AG09309 (cell line): ENCODE results near the gene IL15RA.

ENCODE experiments used
- DNase-seq: peaks from one replicate; pipeline ENCODE4 v3.0.0-alpha.2; 2010; ENCODE audit warnings: low read depth
- H3K4me3 ChIP-seq: 2 replicates; pipeline ENCODE4 v1.5.1; 2011; ENCODE audit warnings: mild to moderate bottlenecking, low read depth, low read length, moderate library complexity; ENCODE audit not compliant: control insufficient read depth
- TF ChIP-seq, protein P1 (sequence below): IDR thresholded peaks from 2 replicates; pipeline ENCODE4 v1.5.1; 2011; ENCODE audit warnings: mild to moderate bottlenecking, low read depth, low read length, inconsistent platforms; ENCODE audit not compliant: insufficient read depth, control insufficient read depth; ENCODE audit errors: missing control alignments

Gene IL15RA

DNA sequence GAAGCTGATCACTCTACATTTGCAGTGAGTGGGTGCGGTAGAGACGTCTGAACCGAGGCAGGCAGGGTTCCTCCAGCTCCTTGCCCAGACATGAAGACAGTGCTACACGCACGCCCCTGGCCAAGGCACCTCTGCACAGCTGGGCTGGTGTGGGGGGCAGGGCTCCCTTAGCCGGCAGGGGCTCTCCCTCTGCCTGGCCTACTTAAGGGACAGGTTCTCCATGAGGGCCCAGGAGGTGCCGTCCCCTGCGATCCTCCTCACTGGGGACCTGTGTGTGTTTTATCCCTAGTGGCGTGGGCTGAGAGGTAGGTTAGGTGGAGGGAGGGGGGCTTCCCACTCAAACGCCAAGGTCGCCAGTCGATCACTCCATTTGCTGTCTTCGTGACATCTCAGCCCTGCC is 35.3 kb downstream of the IL15RA start:
- TF ChIP-seq, protein P1, sequence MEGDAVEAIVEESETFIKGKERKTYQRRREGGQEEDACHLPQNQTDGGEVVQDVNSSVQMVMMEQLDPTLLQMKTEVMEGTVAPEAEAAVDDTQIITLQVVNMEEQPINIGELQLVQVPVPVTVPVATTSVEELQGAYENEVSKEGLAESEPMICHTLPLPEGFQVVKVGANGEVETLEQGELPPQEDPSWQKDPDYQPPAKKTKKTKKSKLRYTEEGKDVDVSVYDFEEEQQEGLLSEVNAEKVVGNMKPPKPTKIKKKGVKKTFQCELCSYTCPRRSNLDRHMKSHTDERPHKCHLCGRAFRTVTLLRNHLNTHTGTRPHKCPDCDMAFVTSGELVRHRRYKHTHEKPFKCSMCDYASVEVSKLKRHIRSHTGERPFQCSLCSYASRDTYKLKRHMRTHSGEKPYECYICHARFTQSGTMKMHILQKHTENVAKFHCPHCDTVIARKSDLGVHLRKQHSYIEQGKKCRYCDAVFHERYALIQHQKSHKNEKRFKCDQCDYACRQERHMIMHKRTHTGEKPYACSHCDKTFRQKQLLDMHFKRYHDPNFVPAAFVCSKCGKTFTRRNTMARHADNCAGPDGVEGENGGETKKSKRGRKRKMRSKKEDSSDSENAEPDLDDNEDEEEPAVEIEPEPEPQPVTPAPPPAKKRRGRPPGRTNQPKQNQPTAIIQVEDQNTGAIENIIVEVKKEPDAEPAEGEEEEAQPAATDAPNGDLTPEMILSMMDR: no peak
- no peak for DNase-seq
- no peak overlapping the region for H3K4me3 ChIP-seq

DNA sequence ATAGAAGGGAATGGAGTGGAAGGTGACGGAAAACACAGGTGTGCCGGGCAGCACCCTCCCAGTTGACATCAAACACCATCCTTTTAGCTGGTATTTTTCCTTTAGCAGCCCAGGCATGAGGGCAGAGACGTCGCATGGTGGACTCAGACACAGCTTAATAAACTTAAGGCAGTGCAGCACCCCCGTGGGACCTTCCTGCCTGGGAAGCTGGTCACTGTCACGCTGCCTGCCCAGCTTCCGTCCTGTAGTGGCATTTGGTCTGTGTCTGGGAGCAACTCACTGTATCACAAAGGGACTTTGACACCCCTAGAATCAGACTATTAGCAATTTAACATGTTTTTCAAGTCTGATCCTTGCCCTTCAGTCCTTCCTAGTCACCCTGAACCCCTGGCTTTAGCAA is 35.8 kb downstream of the IL15RA start:
- H3K4me3 ChIP-seq: no peak overlapping the region
- no peak for DNase-seq

GRCh38 chr10:5940807-5941218 is 36.5 kb downstream of the IL15RA start:
- TF ChIP-seq, protein P1: no peak
- H3K4me3 ChIP-seq: no peak overlapping the region
- DNase-seq: no peak

More for the DNA sequence above, 35.8 kb downstream of the IL15RA start:
- TF ChIP-seq, protein P1: no peak

- TF ChIP-seq, protein P1: no peak
- no peak overlapping the region for H3K4me3 ChIP-seq
- DNase-seq: no peak
Observed at GRCh38 chr10:5938291-5938690, 39.1 kb downstream of the IL15RA start.

- TF ChIP-seq, protein P1: no peak
- no peak overlapping the region for H3K4me3 ChIP-seq
- DNase-seq: no peak
Observed at GRCh38 chr10:5937016-5937415, 40.3 kb downstream of the IL15RA start.

GRCh38 chr10:5935628-5936027 is 41.7 kb downstream of the IL15RA start:
- TF ChIP-seq, protein P1: no peak
- H3K4me3 ChIP-seq: no peak overlapping the region
- DNase-seq: no peak

DNA sequence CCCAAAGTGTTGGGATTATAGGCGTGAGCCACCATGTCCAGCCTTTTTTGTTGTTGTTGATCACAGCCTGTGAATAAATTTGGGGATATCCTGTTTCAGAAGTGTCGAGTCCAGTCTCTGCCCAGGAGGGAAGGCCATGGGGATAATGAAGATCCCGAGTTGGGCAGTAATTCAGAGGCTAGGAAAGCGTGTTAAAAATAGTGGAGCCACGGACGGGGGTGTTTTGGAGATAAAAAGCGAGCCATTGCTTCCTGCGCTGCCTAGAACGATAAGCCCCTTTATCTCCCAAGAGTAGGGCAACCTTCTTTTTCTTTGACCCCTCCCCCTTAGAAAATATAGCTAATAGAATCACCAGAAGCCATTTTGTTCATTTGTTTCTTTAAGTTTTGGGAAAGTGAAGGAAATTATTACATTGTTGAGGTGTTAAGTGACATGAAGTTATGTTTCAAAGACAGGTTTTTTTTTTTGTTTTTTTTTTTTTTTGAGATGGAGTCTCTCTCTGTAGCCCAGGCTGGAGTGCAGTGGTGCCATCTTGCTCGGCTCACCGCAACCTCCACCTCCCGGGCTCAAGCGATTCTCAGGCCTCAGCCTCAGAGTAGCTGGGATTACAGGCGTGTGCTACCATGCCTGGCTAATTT is 43.3 kb downstream of the IL15RA start:
- TF ChIP-seq, protein P1: no peak
- DNase-seq: no peak
- no peak overlapping the region for H3K4me3 ChIP-seq
